Uterus (tissue), 4 donors: ENCODE data around the gene TWF1. TPM values are rescaled to one million over a fixed set of nuclear protein-coding genes. Genes with fewer than 3 reads are reported as not detected.

ENCODE experiments used
- DNase-seq, 2 donors: peaks; one replicate each; pipeline ENCODE4 v3.0.0-alpha.2; 2019 to 2020
- H3K27ac ChIP-seq, 2 donors: fragments of 200-600 bp; sonication (generic); 1 replicate in 1 of 2; 2 replicates in 1 of 2; pipeline ENCODE4 v1.5.1; 2016 to 2018
- H3K27me3 ChIP-seq, 2 donors: fragments of 200-600 bp; sonication (generic); one replicate each; pipeline ENCODE4 v1.5.1; 2018 to 2019; ENCODE audit warnings: control low read depth in 1 of 2
- H3K36me3 ChIP-seq, 2 donors: fragments of 200-600 bp; sonication (generic); one replicate each; pipeline ENCODE4 v1.5.1; 2019; ENCODE audit warnings: control low read depth in 1 of 2
- H3K4me1 ChIP-seq, 2 donors: fragments of 200-600 bp; sonication (generic); one replicate each; pipeline ENCODE4 v1.5.1; 2018 to 2019; ENCODE audit warnings: control low read depth in 1 of 2
- H3K4me3 ChIP-seq, 2 donors: fragments of 200-600 bp; sonication (generic); 1 replicate in 1 of 2; 2 replicates in 1 of 2; pipeline ENCODE4 v1.5.1; 2018 to 2019; ENCODE audit warnings: mild to moderate bottlenecking in 1 of 2
- H3K9me3 ChIP-seq, 2 donors: fragments of 200-600 bp; sonication (generic); one replicate each; pipeline ENCODE4 v1.5.1; 2019; ENCODE audit warnings: control low read depth in 1 of 2
- CTCF ChIP-seq, 4 experiments: fragments of 200-600 bp in 2 of 4; fragments of 450-650 bp in 2 of 4; sonication (generic) in 2 of 4; IDR thresholded peaks; one replicate each; pipeline ENCODE4 v1.5.1; 2016 to 2019; ENCODE audit warnings: antibody characterized with exemption in 4 of 4, mild to moderate bottlenecking in 2 of 4, moderate library complexity in 1 of 4
- POLR2A ChIP-seq, 2 donors: fragments of 450-650 bp; IDR thresholded peaks; one replicate each; pipeline ENCODE4 v1.6.1; 2016; ENCODE audit warnings: antibody characterized with exemption in 2 of 2, mild to moderate bottlenecking in 1 of 2, moderate library complexity in 1 of 2
- intact Hi-C: fragments of 100-400 bp; cut with DNase I; formaldehyde crosslinking; loops from one replicate; pipeline ENCODE4 v1.15.1; 2023; ENCODE audit warnings: low total_unique reads
- total RNA-seq, 4 donors: library from RNA; depleted of rRNA in 3 of 4; stranded (reverse); fragments of >200 nt in 3 of 4; gene quantifications; one replicate each; pipeline versions ENCODE4 v1.1.0 to v1.2.4, GENCODE V29; 2014 to 2023
- donor health status: DM: yes; HTN: yes; CAD: no.

Gene TWF1
- total RNA-seq, 4 donors from 2014 or later: 21.8 to 113 (median 71.4) TPM

- H3K4me1 ChIP-seq: no peaks in the 10 kb centered on the region
- no peak for TF ChIP-seq CTCF (IDR thresholded peaks at IDR 0.05)
- TF ChIP-seq POLR2A (IDR thresholded peaks at IDR 0.05): no peak
- H3K4me3 ChIP-seq: no peak overlapping the region
- no peaks in the 10 kb centered on the region for H3K27me3 ChIP-seq
- intact Hi-C loops: no loop called here
- DNase-seq: no peak
- no peak overlapping the region for H3K27ac ChIP-seq
- H3K9me3 ChIP-seq: no peaks in the 10 kb centered on the region
- H3K36me3 ChIP-seq: no peaks in the 10 kb centered on the region
Observed at GRCh38 chr12:43786899-43787693, 19.0 kb downstream of the TWF1 start.

GRCh38 chr12:43776498-43776897 is 29.6 kb downstream of the TWF1 start:
- peak in 2 of 4 experiments; percentile 12 to 19 for TF ChIP-seq CTCF (IDR thresholded peaks at IDR 0.05)
- no peak for TF ChIP-seq POLR2A (IDR thresholded peaks at IDR 0.05)
- H3K4me3 ChIP-seq: no peak overlapping the region
- no peaks in the 10 kb centered on the region for H3K9me3 ChIP-seq
- H3K27ac ChIP-seq: no peak overlapping the region
- intact Hi-C loops: no loop called here
- H3K27me3 ChIP-seq: no peaks in the 10 kb centered on the region
- H3K4me1 ChIP-seq: no peaks in the 10 kb centered on the region
- DNase-seq: no peak
- no peaks in the 10 kb centered on the region for H3K36me3 ChIP-seq

GRCh38 chr12:43766291-43766690 is 39.8 kb downstream of the TWF1 start:
- Histone ChIP-seq H3K4me1 (no peaks in the 10 kb centered on the region), H3K27ac (no peak overlapping the region), H3K9me3 (no peaks in the 10 kb centered on the region), H3K4me3 (no peak overlapping the region), H3K27me3 (no peaks in the 10 kb centered on the region), H3K36me3 (no peaks in the 10 kb centered on the region)
- intact Hi-C loops: no loop called here
- TF ChIP-seq POLR2A (IDR thresholded peaks at IDR 0.05) (no peak), CTCF (IDR thresholded peaks at IDR 0.05) (no peak)
- DNase-seq: no peak

- H3K4me1 ChIP-seq: no peaks in the 10 kb centered on the region
- DNase-seq: no peak
- H3K4me3 ChIP-seq: no peak overlapping the region
- no peaks in the 10 kb centered on the region for H3K27me3 ChIP-seq
- H3K9me3 ChIP-seq: no peaks in the 10 kb centered on the region
- intact Hi-C loops: no loop called here
- H3K27ac ChIP-seq: no peak overlapping the region
- no peaks in the 10 kb centered on the region for H3K36me3 ChIP-seq
- TF ChIP-seq POLR2A (IDR thresholded peaks at IDR 0.05): no peak
- TF ChIP-seq CTCF (IDR thresholded peaks at IDR 0.05): no peak
Observed at GRCh38 chr12:43764528-43764927, 41.6 kb downstream of the TWF1 start.

- TF ChIP-seq POLR2A (IDR thresholded peaks at IDR 0.05) (no peak), CTCF (IDR thresholded peaks at IDR 0.05) (no peak)
- H3K36me3 ChIP-seq: no peaks in the 10 kb centered on the region
- no peak overlapping the region for H3K4me3 ChIP-seq
- H3K27me3 ChIP-seq: no peaks in the 10 kb centered on the region
- no peak for DNase-seq
- H3K27ac ChIP-seq: no peak overlapping the region
- H3K9me3 ChIP-seq: no peaks in the 10 kb centered on the region
- H3K4me1 ChIP-seq: no peaks in the 10 kb centered on the region
- intact Hi-C loops: no loop called here
Observed at GRCh38 chr12:43763769-43764168, 42.3 kb downstream of the TWF1 start.
